K562 (cell line): ENCODE data around the gene AP1M1. TPM values are rescaled to one million over a fixed set of nuclear protein-coding genes. Genes with fewer than 3 reads are reported as not detected.

Experiments
- ATAC-seq: fragments of 200-7000 bp; cut with Tn5 transposase; 3 replicates; pipeline ENCODE4 v1.9.1; 2020; ENCODE audit warnings: moderate library complexity
- BruUV-seq: library from RNA; stranded (reverse); fragments of 400-500 nt; replicated peaks from 2 replicates; lab custom pipeline; 2021; lab: Mats Ljungman, UMichigan
- CTCF ChIA-PET: fragments of 300-600 bp; formaldehyde crosslinking; extraction: SDS; loops from one replicate; lab custom pipeline; 2021; ENCODE audit warnings: low intra/inter-chr PET ratio; lab: Yijun Ruan, JAX
- POLR2A ChIA-PET: fragments of 300-600, 350-650 bp; sonication (Branson Sonifier 250); formaldehyde crosslinking; extraction: SDS; loops from one replicate; lab custom pipeline; 2021; ENCODE audit warnings: antibody characterized with exemption, inconsistent platforms; lab: Yijun Ruan, JAX
- DNase-seq, 4 experiments: peaks; one replicate each; pipeline versions ENCODE4 v3.0.0 to v3.0.0-alpha.2; 2011 to 2018; ENCODE audit warnings: low spot score in 3 of 4, mixed read lengths in 3 of 4; ENCODE audit errors: extremely low read depth in 1 of 4
- FAIRE-seq: peaks from 2 replicates; lab custom pipeline; 2011; peaks lifted over from hg19 to GRCh38; lab: Jason Lieb, UNC
- H2AFZ ChIP-seq: 2 replicates; pipeline ENCODE4 v1.6.0; 2011; ENCODE audit warnings: low read depth, low read length, control low read depth, inconsistent platforms
- H3K27ac ChIP-seq: fragments of 200-600 bp; 3 replicates; pipeline ENCODE4 v1.8.0; 2011; ENCODE audit warnings: low read depth, mild to moderate bottlenecking, control low read depth, inconsistent platforms, low read length, moderate library complexity, mixed read lengths; ENCODE audit errors: extremely low read depth
- H3K27me3 ChIP-seq, 2 experiments: fragments of 300-600 bp in 1 of 2; 2 replicates in 1 of 2; 3 replicates in 1 of 2; pipeline versions ENCODE4 v1.6.0 to v1.8.0; 2011; ENCODE audit warnings: inconsistent platforms in 2 of 2, low read length in 2 of 2, mild to moderate bottlenecking in 1 of 2, mixed read lengths in 1 of 2, moderate library complexity in 1 of 2; ENCODE audit not compliant: control insufficient read depth in 2 of 2, insufficient read depth in 2 of 2
- H3K36me3 ChIP-seq: fragments of 300-600 bp; 3 replicates; pipeline ENCODE4 v1.8.0; 2011; ENCODE audit warnings: mild to moderate bottlenecking, low read length, inconsistent platforms; ENCODE audit not compliant: control insufficient read depth, insufficient read depth
- H3K4me1 ChIP-seq, 2 experiments: fragments of 200-600 bp in 1 of 2; replicated peaks in 1 of 2; 2 replicates in 1 of 2; 3 replicates in 1 of 2; pipeline versions ENCODE4 v1.5.1 to v1.8.0; 2011; ENCODE audit warnings: inconsistent platforms in 2 of 2, low read length in 2 of 2, mild to moderate bottlenecking in 1 of 2, mixed read lengths in 1 of 2, moderate library complexity in 1 of 2; ENCODE audit not compliant: control insufficient read depth in 2 of 2, insufficient read depth in 2 of 2
- H3K4me2 ChIP-seq: 2 replicates; pipeline ENCODE4 v1.6.1; 2011; ENCODE audit warnings: low read length, control low read depth, inconsistent platforms, mixed read lengths; ENCODE audit not compliant: insufficient read depth
- H3K4me3 ChIP-seq: fragments of 200-600 bp; sonication (generic), shearing (Covaris generic); 2 replicates; pipeline ENCODE4 v1.5.1; 2016; ENCODE audit warnings: control low read depth, inconsistent platforms
- H3K79me2 ChIP-seq: fragments of 200-600 bp; 3 replicates; pipeline ENCODE4 v1.8.0; 2011; ENCODE audit warnings: low read length, inconsistent platforms; ENCODE audit not compliant: control insufficient read depth, insufficient read depth
- H3K9ac ChIP-seq, 2 experiments: 2 replicates each; pipeline versions ENCODE4 v1.6.0 to v1.6.1; 2011; ENCODE audit warnings: low read depth in 2 of 2, low read length in 2 of 2, control low read depth in 1 of 2, inconsistent platforms in 1 of 2, mild to moderate bottlenecking in 1 of 2, mixed read lengths in 1 of 2; ENCODE audit not compliant: insufficient read depth in 1 of 2
- H3K9me1 ChIP-seq: one replicate; pipeline ENCODE4 v1.6.0; 2011; ENCODE audit warnings: inconsistent platforms, mild to moderate bottlenecking, low read length, moderate library complexity; ENCODE audit not compliant: control insufficient read depth, insufficient read depth
- H3K9me3 ChIP-seq: replicated peaks from 2 replicates; pipeline ENCODE4 v1.5.1; 2011; ENCODE audit warnings: low read depth, low read length, inconsistent platforms; ENCODE audit not compliant: control insufficient read depth, insufficient read depth
- H4K20me1 ChIP-seq: replicated peaks from 2 replicates; pipeline ENCODE4 v1.6.1; 2011; ENCODE audit warnings: low read length, inconsistent platforms, mixed read lengths; ENCODE audit not compliant: control insufficient read depth, insufficient read depth
- ARID2 ChIP-seq: fragments of 450-650 bp; IDR thresholded peaks from 2 replicates; pipeline ENCODE4 v1.6.1; 2017; ENCODE audit warnings: antibody characterized with exemption, mild to moderate bottlenecking
- HSF4 ChIP-seq: fragments of 250-450 bp; sonication (Bioruptor Pico); IDR thresholded peaks from 2 replicates; pipeline ENCODE4 v2.1.2; 2022; ENCODE audit warnings: mild to moderate bottlenecking, moderate library complexity, borderline replicate concordance
- KDM4B ChIP-seq, 2 experiments: fragments of 450-650 bp in 1 of 2; sonication (generic) in 1 of 2; IDR thresholded peaks; 2 replicates each; pipeline ENCODE4 v1.6.1; 2016 to 2017; ENCODE audit warnings: borderline replicate concordance in 2 of 2, antibody characterized with exemption in 1 of 2, low read depth in 1 of 2, mild to moderate bottlenecking in 1 of 2
- MEF2A ChIP-seq: IDR thresholded peaks from 2 replicates; pipeline ENCODE4 v1.6.1; 2011; ENCODE audit warnings: low read depth, mild to moderate bottlenecking, low read length, moderate library complexity; ENCODE audit not compliant: control insufficient read depth
- RAD51 ChIP-seq: fragments of 450-650 bp; IDR thresholded peaks from 2 replicates; pipeline ENCODE4 v1.7.1; 2016; ENCODE audit warnings: low read depth, mild to moderate bottlenecking, borderline replicate concordance
- SIN3A ChIP-seq, 2 experiments: fragments of 150-350 bp in 1 of 2; IDR thresholded peaks; 2 replicates each; pipeline ENCODE4 v1.6.1; 2011 to 2016; ENCODE audit warnings: borderline replicate concordance in 2 of 2, low read depth in 2 of 2, low read length in 2 of 2, mild to moderate bottlenecking in 2 of 2, moderate library complexity in 2 of 2; ENCODE audit not compliant: control insufficient read depth in 1 of 2
- SMARCA5 ChIP-seq: fragments of 450-650 bp; IDR thresholded peaks from 2 replicates; pipeline ENCODE4 v1.6.1; 2016
- TFAM ChIP-seq: fragments of 250-450 bp; sonication (Bioruptor Pico); conservative IDR thresholded peaks from 2 replicates; pipeline ENCODE4 v1.5.0; 2021; ENCODE audit warnings: mild to moderate bottlenecking, moderate library complexity
- ZC3H11A ChIP-seq: IDR thresholded peaks from 2 replicates; pipeline ENCODE4 v1.6.1; 2012; ENCODE audit warnings: low read depth, low read length, improper control_type of control experiment
- ZNF561 ChIP-seq: fragments of 450-650 bp; formaldehyde crosslinking; conservative IDR thresholded peaks from 2 replicates; pipeline ENCODE4 v1.4.0; 2020; ENCODE audit warnings: mild to moderate bottlenecking, moderate library complexity
- WGBS: fragments of 100-300 bp; shearing (Covaris generic); methylation state at CpG from one replicate; pipeline ENCODE4 v1.1.6; 2016; ENCODE audit warnings: low coverage, mixed read lengths; ENCODE audit not compliant: insufficient coverage; ENCODE audit errors: missing lambda C conversion rate; 5-methylcytosine and 5-hydroxymethylcytosine counted together
- in situ Hi-C: fragments of 300-500 bp; cut with MboI; formaldehyde crosslinking; loops from 4 replicates; pipeline ENCODE4 v1.15.0; 2018; ENCODE audit warnings: inconsistent platforms, mixed read lengths
- intact Hi-C: fragments of 100-400 bp; cut with micrococcal nuclease; formaldehyde crosslinking; loops from 2 replicates; pipeline ENCODE4 v1.14.2; 2022
- polyA plus RNA-seq, 8 experiments: library from polyadenylated mRNA; depleted of rRNA in 4 of 8; stranded (reverse) in 5 of 8; unstranded in 3 of 8; fragments of >200 nt; fragmentation: Nextera tagmentation in 2 of 8; fragmentation: Illumina TruSeq in 1 of 8; extraction: Ambion mirVana in 2 of 8; extraction: Trizol in 1 of 8; gene quantifications; 2 replicates each; pipeline versions ENCODE4 v1.2.1 to v1.2.3, GENCODE V29; 2011 to 2014; ENCODE audit warnings: inconsistent platforms in 1 of 8, missing spikeins in 1 of 8
- total RNA-seq, 7 experiments: library from RNA; depleted of rRNA in 6 of 7; stranded (reverse); fragments of >200 nt in 6 of 7; fragmentation: Illumina TruSeq in 2 of 7; extraction: Trizol in 2 of 7; gene quantifications; 2 replicates each; pipeline versions ENCODE4 v1.2.1 to v1.2.3, GENCODE V29; 2011 to 2021; ENCODE audit warnings: low replicate concordance in 1 of 7
- TF ChIP-seq, protein P1 (sequence below): fragments of 450-650 bp; IDR thresholded peaks from 2 replicates; pipeline ENCODE4 v1.6.1; 2016; ENCODE audit warnings: missing biosample characterization, missing genetic modification characterization
- TF ChIP-seq, protein P2 (sequence below): sonication (generic); formaldehyde crosslinking; IDR thresholded peaks from 2 replicates; pipeline ENCODE4 v1.8.1; 2023; ENCODE audit warnings: missing genetic modification reagents, mild to moderate bottlenecking, borderline replicate concordance
- TF ChIP-seq, protein P3 (sequence below): fragments of 250-450 bp; sonication (Bioruptor Pico); IDR thresholded peaks from 2 replicates; pipeline ENCODE4 v1.8.0; 2021; ENCODE audit warnings: moderate library complexity, mild to moderate bottlenecking, inconsistent platforms

Gene AP1M1
- total and polyA plus RNA-seq, 9 of the 15 experiments (the other 6 are each of a cell fraction or from before 2014, with no cell fraction given) = 0.87 to 56.2 (median 29.1) TPM

DNA sequence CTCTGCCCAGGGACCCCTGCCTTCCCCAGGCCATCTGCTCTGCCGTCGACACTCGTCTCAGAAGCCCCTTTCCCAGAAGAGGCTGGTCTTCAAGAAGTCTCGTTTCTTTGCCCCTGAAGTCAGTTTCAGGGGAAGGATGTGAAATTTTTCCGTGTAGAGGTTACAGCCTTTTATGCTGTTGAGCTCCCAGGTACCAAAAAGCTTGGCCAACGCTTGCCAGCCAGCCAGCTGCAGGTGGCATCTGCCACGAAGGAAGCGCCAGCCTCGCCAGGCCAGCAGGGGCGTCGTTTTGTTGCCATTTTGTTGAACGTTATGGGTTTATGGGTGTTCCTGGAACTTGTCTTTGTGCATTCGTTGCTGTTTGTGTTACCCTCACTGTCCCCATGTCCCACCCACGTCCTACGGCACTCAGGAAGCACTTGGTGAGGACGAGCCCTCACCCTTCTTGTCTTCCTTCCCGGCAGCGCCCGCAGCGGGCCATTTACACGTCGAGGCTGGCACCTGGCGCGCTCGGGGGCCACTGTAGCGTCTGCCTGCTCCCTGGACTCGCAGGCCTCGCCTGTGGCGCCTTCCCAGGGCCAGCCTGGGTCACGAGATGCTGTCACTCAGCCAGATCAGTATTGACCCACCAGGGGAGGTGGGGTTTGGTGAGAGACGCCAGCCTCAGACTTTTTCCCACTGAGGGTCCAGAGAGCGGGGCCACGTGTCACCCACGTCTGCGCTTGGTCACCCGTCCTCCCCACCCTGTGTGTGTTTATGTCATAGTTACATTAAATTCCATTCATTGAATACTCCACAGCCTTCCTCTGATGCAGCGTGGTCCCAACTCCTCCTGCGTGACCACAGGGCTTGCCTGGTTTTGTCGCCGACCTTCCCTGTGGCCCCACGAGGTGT lies 37.1 kb downstream of the AP1M1 start:
- no peak overlapping the region for H3K4me3 ChIP-seq
- DNase-seq (no peak), FAIRE-seq (no peak), ATAC-seq (no peak)
- intact Hi-C loops = no loop called here
- no peak overlapping the region for H3K27ac ChIP-seq
- H3K36me3 ChIP-seq = peaks cover 11% of the 10 kb centered on the region; the same call in 2 of the 3 replicates
- H3K9me1 ChIP-seq = no peaks in the 10 kb centered on the region
- H3K4me1 ChIP-seq = peaks cover 0 to 11% of the 10 kb centered on the region in 2 experiments; a peak in 2 of 5 replicates
- H3K9me3 ChIP-seq = no peaks in the 10 kb centered on the region
- no peak overlapping the region for H2AFZ ChIP-seq
- ChIA-PET CTCF (no interaction called here), POLR2A (no interaction called here)
- no peaks in the 10 kb centered on the region for H4K20me1 ChIP-seq
- H3K4me2 ChIP-seq = no peak overlapping the region
- in situ Hi-C loops = no loop called here
- 83% methylated on average over 28 of the region's 41 CpGs for WGBS
- no peak overlapping the region; a peak in 1 of 4 replicates for H3K9ac ChIP-seq
- H3K27me3 ChIP-seq = no peaks in the 10 kb centered on the region; a peak in 1 of 5 replicates
- H3K79me2 ChIP-seq = no peaks in the 10 kb centered on the region
- TSS peak; percentile 68 for BruUV-seq
- no peak for TF ChIP-seq ZNF561 (CRISPR knock-in tag)
- no peak for TF ChIP-seq RAD51
- TF ChIP-seq SIN3A (IDR thresholded peaks at IDR 0.05; ENCODE audit: borderline replicate concordance in 2 of 2, control insufficient read depth in 1 of 2, low read depth in 2 of 2, low read length in 2 of 2) = no peak
- no peak for TF ChIP-seq TFAM
- TF ChIP-seq, protein P1, sequence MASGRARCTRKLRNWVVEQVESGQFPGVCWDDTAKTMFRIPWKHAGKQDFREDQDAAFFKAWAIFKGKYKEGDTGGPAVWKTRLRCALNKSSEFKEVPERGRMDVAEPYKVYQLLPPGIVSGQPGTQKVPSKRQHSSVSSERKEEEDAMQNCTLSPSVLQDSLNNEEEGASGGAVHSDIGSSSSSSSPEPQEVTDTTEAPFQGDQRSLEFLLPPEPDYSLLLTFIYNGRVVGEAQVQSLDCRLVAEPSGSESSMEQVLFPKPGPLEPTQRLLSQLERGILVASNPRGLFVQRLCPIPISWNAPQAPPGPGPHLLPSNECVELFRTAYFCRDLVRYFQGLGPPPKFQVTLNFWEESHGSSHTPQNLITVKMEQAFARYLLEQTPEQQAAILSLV (tag) = no peak
- no peak for TF ChIP-seq MEF2A
- TF ChIP-seq ZC3H11A = no peak
- TF ChIP-seq HSF4 = no peak
- TF ChIP-seq, protein P2, sequence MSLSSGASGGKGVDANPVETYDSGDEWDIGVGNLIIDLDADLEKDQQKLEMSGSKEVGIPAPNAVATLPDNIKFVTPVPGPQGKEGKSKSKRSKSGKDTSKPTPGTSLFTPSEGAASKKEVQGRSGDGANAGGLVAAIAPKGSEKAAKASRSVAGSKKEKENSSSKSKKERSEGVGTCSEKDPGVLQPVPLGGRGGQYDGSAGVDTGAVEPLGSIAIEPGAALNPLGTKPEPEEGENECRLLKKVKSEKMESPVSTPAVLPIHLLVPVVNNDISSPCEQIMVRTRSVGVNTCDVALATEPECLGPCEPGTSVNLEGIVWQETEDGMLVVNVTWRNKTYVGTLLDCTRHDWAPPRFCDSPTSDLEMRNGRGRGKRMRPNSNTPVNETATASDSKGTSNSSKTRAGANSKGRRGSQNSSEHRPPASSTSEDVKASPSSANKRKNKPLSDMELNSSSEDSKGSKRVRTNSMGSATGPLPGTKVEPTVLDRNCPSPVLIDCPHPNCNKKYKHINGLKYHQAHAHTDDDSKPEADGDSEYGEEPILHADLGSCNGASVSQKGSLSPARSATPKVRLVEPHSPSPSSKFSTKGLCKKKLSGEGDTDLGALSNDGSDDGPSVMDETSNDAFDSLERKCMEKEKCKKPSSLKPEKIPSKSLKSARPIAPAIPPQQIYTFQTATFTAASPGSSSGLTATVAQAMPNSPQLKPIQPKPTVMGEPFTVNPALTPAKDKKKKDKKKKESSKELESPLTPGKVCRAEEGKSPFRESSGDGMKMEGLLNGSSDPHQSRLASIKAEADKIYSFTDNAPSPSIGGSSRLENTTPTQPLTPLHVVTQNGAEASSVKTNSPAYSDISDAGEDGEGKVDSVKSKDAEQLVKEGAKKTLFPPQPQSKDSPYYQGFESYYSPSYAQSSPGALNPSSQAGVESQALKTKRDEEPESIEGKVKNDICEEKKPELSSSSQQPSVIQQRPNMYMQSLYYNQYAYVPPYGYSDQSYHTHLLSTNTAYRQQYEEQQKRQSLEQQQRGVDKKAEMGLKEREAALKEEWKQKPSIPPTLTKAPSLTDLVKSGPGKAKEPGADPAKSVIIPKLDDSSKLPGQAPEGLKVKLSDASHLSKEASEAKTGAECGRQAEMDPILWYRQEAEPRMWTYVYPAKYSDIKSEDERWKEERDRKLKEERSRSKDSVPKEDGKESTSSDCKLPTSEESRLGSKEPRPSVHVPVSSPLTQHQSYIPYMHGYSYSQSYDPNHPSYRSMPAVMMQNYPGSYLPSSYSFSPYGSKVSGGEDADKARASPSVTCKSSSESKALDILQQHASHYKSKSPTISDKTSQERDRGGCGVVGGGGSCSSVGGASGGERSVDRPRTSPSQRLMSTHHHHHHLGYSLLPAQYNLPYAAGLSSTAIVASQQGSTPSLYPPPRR (CRISPR knock-in tag) = no peak
- TF ChIP-seq, protein P3, sequence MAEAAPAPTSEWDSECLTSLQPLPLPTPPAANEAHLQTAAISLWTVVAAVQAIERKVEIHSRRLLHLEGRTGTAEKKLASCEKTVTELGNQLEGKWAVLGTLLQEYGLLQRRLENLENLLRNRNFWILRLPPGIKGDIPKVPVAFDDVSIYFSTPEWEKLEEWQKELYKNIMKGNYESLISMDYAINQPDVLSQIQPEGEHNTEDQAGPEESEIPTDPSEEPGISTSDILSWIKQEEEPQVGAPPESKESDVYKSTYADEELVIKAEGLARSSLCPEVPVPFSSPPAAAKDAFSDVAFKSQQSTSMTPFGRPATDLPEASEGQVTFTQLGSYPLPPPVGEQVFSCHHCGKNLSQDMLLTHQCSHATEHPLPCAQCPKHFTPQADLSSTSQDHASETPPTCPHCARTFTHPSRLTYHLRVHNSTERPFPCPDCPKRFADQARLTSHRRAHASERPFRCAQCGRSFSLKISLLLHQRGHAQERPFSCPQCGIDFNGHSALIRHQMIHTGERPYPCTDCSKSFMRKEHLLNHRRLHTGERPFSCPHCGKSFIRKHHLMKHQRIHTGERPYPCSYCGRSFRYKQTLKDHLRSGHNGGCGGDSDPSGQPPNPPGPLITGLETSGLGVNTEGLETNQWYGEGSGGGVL = no peak
- no peak for TF ChIP-seq SMARCA5
- TF ChIP-seq KDM4B (IDR thresholded peaks at IDR 0.05; ENCODE audit: borderline replicate concordance in 2 of 2, low read depth in 1 of 2) = no peak
- TF ChIP-seq ARID2 = no peak
